ENCODE data around the gene MTMR11. TPM values are rescaled to one million over a fixed set of nuclear protein-coding genes. Genes with fewer than 3 reads are reported as not detected.
"Not testable (repeated sequence)": the region's sequence is repeated elsewhere in the genome, so short reads cannot be mapped to it uniquely, and the experiment has no call there.

MTMR11 gene
- polyA plus RNA-seq, 4 donors: 28.8 to 31.9 (median 30.7) TPM

DNA sequence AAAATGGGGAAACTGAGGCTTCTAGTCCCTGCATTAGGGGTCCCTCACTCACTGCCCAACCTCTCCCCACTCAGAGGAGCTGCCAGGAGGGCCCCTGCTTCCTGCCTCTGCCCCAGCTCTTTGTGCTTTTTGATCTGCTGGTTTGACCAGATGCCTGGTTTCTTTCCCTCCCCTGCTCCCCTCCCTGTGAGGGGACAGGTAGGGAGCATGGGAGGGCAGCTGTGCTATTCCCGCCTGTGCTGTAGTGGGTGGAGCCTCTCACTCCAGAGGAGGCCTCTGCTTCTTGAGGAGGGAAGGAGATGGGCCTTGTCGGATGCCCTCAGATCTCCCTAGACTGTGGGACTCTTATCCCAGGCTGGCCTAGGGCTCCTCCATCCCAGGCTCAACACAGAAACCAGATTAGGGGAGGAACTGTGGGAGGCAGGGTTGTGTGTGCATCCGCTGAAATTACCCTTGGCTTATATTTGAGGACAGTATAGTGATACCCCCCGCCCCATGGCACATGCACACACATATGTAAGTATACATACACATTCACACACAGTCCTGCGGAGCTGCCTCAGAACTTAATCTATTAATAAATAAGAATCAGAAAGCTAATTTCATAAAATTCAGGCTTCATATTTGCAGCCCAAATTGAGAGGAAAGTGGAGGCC is 32.7 kb downstream of the MTMR11 start:
- DNase-seq (ENCODE audit: low read depth in 4 of 4, low spot score in 3 of 4): no peak

- DNase-seq (ENCODE audit: low read depth in 4 of 4, low spot score in 3 of 4): peak; percentile 87 to 91 (median 90)
These were observed 37.0 kb downstream of the MTMR11 start, which contains the start of gene BOLA1 for GRCh38 chr1:149899460-149900284. Gene BOLA1, plus strand, starts transcription at chr1:149899568. Its CDS starts 492 bp downstream, at chr1:149900060.

- DNase-seq (ENCODE audit: low read depth in 4 of 4, low spot score in 3 of 4): no peak
These were observed 40.1 kb downstream of the MTMR11 start for GRCh38 chr1:149896575-149896974.

DNA sequence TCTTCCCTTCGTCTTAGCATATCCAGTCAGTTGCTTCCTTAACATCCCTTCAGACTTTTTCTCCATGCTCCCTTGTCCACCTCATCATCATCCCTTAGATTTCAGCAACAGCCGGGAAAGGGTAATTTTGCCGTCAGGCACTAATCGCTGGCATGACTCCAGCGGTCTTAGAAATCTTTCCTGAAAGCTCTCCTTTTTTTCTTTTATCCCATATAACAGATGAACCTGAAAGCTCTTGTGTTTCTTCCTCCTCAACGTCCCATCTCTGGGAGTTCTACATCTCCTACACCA is 47.7 kb downstream of the MTMR11 start:
- peak in 2 of 4 donors; percentile 36 to 38 for DNase-seq (ENCODE audit: low read depth in 4 of 4, low spot score in 3 of 4)

DNA sequence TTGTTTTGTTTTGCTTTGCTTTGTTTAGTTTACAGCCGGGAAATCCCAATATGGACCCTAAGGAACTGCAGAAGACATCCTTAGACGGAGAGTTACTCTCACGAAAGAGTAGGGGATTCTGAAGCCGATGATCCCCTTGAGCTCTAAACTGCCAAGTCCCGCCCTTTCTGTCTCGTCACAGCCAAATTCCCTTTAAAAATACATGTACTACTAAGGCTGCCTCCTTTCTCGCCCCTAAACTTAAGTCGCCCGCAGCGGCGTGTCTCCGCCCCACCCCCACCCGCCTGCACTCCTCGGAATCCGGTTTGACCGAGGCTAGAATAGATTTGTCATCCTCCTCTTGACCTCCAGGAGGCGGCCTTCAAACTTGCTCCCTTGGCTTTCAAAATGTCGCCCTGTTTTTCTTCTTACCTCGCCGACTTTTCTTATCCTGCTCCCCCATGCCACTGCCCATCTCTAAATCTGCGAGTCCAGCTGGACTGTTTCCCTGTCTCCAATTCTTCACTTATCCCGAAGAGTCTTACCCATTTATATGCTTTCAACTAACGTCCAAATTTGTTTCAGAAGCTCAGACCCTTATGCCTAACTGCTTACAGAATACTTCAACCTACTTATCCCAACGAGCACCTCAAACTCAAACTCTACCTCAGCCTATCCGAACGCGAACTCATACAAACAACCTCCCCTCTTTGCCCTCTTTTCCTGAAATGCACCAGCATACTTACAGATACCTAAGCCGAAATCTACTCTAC is 48.3 kb downstream of the MTMR11 start:
- peak; percentile 80 to 90 (median 86) for DNase-seq (ENCODE audit: low read depth in 4 of 4, low spot score in 3 of 4)

GRCh38 chr1:149887456-149888246 is 49.0 kb downstream of the MTMR11 start:
- peak; percentile 81 to 97 (median 94) for DNase-seq (ENCODE audit: low read depth in 4 of 4, low spot score in 3 of 4)

DNA sequence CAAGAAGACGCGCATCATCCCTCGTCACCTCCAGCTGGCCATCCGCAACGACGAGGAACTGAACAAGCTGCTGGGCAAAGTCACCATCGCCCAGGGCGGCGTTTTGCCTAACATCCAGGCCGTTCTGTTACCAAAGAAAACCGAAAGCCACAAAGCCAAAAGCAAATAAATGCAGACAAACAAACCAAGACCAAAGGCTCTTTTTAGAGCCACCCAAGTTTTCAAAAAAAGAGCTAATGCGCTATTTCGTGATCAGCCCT is 49.6 kb downstream of the MTMR11 start:
- DNase-seq (ENCODE audit: low read depth in 4 of 4, low spot score in 3 of 4): not testable (repeated sequence)

DNA sequence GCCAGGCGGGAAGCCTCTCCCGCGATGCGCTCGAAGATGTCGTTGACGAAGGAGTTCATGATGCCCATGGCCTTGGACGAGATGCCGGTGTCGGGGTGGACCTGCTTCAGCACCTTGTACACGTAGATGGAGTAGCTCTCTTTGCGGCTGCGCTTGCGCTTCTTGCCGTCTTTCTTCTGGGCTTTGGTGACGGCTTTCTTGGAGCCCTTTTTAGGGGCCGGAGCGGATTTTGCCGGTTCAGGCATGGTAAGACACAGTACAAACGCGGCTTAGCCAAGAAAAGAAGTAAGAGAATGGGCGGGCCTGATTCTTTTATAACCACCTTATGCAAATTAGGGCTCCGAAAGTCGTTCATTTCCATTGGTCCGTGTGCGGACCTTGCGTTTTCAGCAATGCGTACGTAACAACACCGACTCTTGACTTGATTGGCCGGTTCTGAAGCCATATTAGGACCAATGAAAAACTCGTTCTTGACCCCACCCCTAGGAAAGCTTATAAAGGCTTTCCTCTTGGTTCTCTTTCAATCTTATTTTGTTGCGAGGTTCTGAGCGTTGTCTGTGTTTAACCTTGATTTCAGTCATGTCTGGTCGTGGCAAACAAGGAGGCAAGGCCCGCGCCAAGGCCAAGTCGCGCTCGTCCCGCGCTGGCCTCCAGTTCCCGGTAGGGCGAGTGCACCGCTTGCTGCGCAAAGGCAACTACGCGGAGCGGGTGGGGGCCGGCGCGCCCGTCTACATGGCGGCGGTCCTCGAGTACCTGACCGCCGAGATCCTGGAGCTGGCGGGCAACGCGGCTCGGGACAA is 50.1 kb downstream of the MTMR11 start:
- peak; percentile 98 to 99 (median 98) for DNase-seq (ENCODE audit: low read depth in 4 of 4, low spot score in 3 of 4)

DNA sequence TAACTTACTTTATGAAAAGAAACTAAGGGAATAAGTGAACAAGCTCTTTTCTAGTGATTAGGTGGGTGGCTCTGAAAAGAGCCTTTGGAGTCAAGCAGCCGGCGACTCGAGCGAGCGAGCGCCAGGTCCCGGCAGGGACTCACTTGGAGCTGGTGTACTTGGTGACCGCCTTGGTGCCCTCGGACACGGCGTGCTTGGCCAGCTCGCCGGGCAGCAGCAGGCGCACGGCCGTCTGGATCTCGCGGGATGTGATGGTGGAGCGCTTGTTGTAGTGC is 50.6 kb downstream of the MTMR11 start:
- not testable (repeated sequence) for DNase-seq (ENCODE audit: low read depth in 4 of 4, low spot score in 3 of 4)

GRCh38 chr1:149885339-149886120 is 51.1 kb downstream of the MTMR11 start:
- peak; percentile 74 to 78 (median 76) for DNase-seq (ENCODE audit: low read depth in 4 of 4, low spot score in 3 of 4)

DNA sequence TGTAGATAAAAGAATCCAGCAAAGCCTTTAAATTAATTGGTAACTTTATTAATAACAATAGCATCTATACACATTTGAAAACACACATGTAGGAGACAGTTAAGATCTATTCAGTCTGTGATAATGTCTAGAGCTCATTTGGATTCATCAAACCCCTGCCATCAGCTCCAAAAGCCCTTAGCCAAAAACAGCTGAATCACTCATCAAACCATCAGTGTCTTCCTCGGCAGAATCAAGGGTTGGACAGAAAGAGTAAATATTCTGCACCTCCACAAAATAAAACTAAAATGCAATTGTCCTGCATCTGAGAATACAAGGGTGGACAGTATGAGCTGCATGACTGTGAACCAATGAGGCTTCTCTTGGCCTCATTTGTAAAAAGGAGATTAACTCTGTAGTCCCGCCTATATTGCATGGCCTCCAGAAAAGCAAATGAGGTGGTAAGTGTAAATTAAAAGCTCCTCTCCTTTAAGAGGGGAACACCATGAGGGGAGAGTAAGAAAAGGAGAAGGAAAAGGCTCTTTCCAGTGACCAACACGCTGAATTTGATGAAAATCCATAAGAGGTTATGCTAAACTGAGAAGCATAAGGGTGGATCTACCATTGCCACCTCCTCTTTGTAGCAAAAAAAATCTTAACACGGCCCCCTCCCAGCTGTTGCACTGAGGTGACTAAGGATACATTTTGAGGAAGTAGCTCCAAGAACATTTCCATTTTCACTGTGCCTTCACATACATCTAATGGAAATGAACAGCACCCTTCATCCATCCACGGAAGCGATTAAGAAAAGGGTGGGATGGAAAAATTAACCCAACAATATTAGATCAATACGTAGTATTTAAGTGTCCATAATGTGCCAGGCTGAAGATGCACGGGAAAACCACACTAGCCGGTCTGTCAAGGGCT is 52.0 kb downstream of the MTMR11 start:
- DNase-seq (ENCODE audit: low read depth in 4 of 4, low spot score in 3 of 4): peak in 1 of 4 donors; percentile 33

DNA sequence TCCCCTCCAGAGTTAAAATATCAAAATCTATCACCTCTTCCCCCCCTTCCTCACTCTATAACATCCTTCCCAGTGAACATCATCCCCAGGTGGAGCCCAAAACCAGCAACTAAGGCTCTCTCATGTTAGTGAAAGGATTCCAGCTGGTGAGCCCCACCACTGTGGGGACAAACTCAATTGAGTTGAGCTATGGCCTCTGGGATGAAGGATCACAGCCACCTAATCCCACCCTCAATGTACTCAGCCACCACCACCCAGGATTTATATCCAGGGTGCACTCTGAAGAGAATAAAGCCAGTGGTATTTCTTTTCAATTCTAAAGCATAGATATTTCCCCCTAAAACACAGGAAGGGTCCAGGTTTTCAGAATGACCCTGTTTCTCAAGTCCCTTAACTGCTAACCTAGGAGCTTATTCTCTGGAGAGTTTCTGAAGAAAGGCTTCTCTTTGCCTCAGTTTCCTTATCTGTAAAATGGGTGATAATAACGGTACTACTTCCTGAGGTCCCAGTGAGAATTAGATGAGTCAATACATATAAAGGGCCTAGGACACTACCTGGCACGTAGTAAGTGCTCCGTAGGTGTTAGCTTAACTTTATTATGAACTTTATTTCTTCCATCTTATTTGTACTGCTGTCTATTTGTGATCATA is 53.0 kb downstream of the MTMR11 start:
- DNase-seq (ENCODE audit: low read depth in 4 of 4, low spot score in 3 of 4): no peak

GRCh38 chr1:149881876-149882275 is 54.8 kb downstream of the MTMR11 start:
- DNase-seq (ENCODE audit: low read depth in 4 of 4, low spot score in 3 of 4): no peak

GRCh38 chr1:149879556-149879955 is 57.1 kb downstream of the MTMR11 start:
- DNase-seq (ENCODE audit: low read depth in 4 of 4, low spot score in 3 of 4): no peak
